Ascending aorta (tissue), 2 donors: ENCODE results near the gene FNDC11. TPM values are rescaled to one million over a fixed set of nuclear protein-coding genes. Genes with fewer than 3 reads are reported as not detected.

Experiments
- DNase-seq, 2 donors: peaks; one replicate each; pipeline ENCODE4 v3.0.0-alpha.2; 2019; ENCODE audit warnings: low spot score in 2 of 2
- H3K27ac ChIP-seq, 2 donors: fragments of 200-600 bp; sonication (generic); one replicate each; pipeline ENCODE4 v1.5.1; 2016 to 2017; ENCODE audit warnings: mild to moderate bottlenecking in 1 of 2
- H3K27me3 ChIP-seq: fragments of 200-600 bp; sonication (generic); one replicate; pipeline ENCODE4 v1.5.1; 2017
- H3K36me3 ChIP-seq, 2 donors: fragments of 200-600 bp; sonication (generic); one replicate each; pipeline ENCODE4 v1.5.1; 2016
- H3K4me1 ChIP-seq, 2 donors: fragments of 200-600 bp; sonication (generic); one replicate each; pipeline ENCODE4 v1.5.1; 2016 to 2017; ENCODE audit warnings: mild to moderate bottlenecking in 1 of 2
- H3K4me3 ChIP-seq, 2 donors: fragments of 200-600 bp; sonication (generic); one replicate each; pipeline ENCODE4 v1.5.1; 2016 to 2017; ENCODE audit warnings: mild to moderate bottlenecking in 1 of 2
- H3K9me3 ChIP-seq, 2 donors: fragments of 200-600 bp; sonication (generic); one replicate each; pipeline ENCODE4 v1.5.1; 2016
- CTCF ChIP-seq, 3 experiments: fragments of 200-600 bp in 2 of 3; fragments of 450-650 bp in 1 of 3; sonication (generic) in 2 of 3; IDR thresholded peaks; one replicate each; pipeline ENCODE4 v1.5.1; 2016 to 2019; ENCODE audit warnings: antibody characterized with exemption in 3 of 3, mild to moderate bottlenecking in 1 of 3, moderate library complexity in 1 of 3
- intact Hi-C: fragments of 100-400 bp; cut with DNase I; formaldehyde crosslinking; loops from one replicate; pipeline ENCODE4 v1.15.1; 2023
- total RNA-seq: library from RNA; depleted of rRNA; stranded (reverse); fragments of >200 nt; gene quantifications from one replicate; pipeline ENCODE4 v1.1.0, GENCODE V29; 2016

FNDC11 gene
- total RNA-seq, 1 donor from 2014 or later = not detected

- H3K36me3 ChIP-seq = peaks cover 64 to 71% of the 10 kb centered on the region in 2 donors
- no peak for TF ChIP-seq CTCF (IDR thresholded peaks at IDR 0.05)
- intact Hi-C loops = no loop called here
These were observed 37.2 kb downstream of the FNDC11 start for GRCh38 chr20:63591147-63591533.

GRCh38 chr20:63591786-63592355, 37.9 kb downstream of the FNDC11 start:
- Histone ChIP-seq H3K9me3 (no peaks in the 10 kb centered on the region), H3K4me3 (no peak overlapping the region), H3K4me1 (peaks cover 0 to 6% of the 10 kb centered on the region in 2 donors), H3K27ac (no peak overlapping the region), H3K27me3 (no peaks in the 10 kb centered on the region), H3K36me3 (peaks cover 64 to 74% of the 10 kb centered on the region in 2 donors)
- intact Hi-C loops = no loop called here
- DNase-seq = no peak
- no peak for TF ChIP-seq CTCF (IDR thresholded peaks at IDR 0.05)

More at GRCh38 chr20:63591147-63591533, 37.2 kb downstream of the FNDC11 start:
- H3K4me3 ChIP-seq = no peak overlapping the region
- H3K9me3 ChIP-seq = no peaks in the 10 kb centered on the region
- peaks cover 0 to 6% of the 10 kb centered on the region in 2 donors for H3K4me1 ChIP-seq
- no peak for DNase-seq
- H3K27me3 ChIP-seq = no peaks in the 10 kb centered on the region
- H3K27ac ChIP-seq = no peak overlapping the region

- Histone ChIP-seq H3K27me3 (no peaks in the 10 kb centered on the region), H3K4me1 (peaks cover 0 to 6% of the 10 kb centered on the region in 2 donors), H3K4me3 (no peak overlapping the region), H3K9me3 (no peaks in the 10 kb centered on the region), H3K27ac (no peak overlapping the region), H3K36me3 (peaks cover 65 to 75% of the 10 kb centered on the region in 2 donors)
- intact Hi-C loops = no loop called here
- no peak for DNase-seq
- TF ChIP-seq CTCF (IDR thresholded peaks at IDR 0.05) = no peak
These were observed 38.7 kb downstream of the FNDC11 start for GRCh38 chr20:63592661-63593060.

GRCh38 chr20:63594043-63594561, 40.1 kb downstream of the FNDC11 start:
- Histone ChIP-seq H3K36me3 (peaks cover 68 to 78% of the 10 kb centered on the region in 2 donors), H3K27ac (peak overlapping the region in 1 of 2 donors; percentile 45), H3K27me3 (no peaks in the 10 kb centered on the region), H3K9me3 (no peaks in the 10 kb centered on the region), H3K4me3 (no peak overlapping the region), H3K4me1 (peaks cover 0 to 6% of the 10 kb centered on the region in 2 donors)
- no peak for DNase-seq
- no peak for TF ChIP-seq CTCF (IDR thresholded peaks at IDR 0.05)
- intact Hi-C loops = no loop called here

- H3K9me3 ChIP-seq = no peaks in the 10 kb centered on the region
- DNase-seq = no peak
- peaks cover 0 to 6% of the 10 kb centered on the region in 2 donors for H3K4me1 ChIP-seq
- H3K27me3 ChIP-seq = no peaks in the 10 kb centered on the region
- intact Hi-C loops = no loop called here
- H3K4me3 ChIP-seq = no peak overlapping the region
- TF ChIP-seq CTCF (IDR thresholded peaks at IDR 0.05) = no peak
- no peak overlapping the region for H3K27ac ChIP-seq
- H3K36me3 ChIP-seq = peaks cover 60 to 78% of the 10 kb centered on the region in 2 donors
These were observed 41.6 kb downstream of the FNDC11 start for GRCh38 chr20:63595416-63596127.
